Eye (tissue), 1 donor: ENCODE measurements around the gene ALKBH8.
"Not testable (repeated sequence)": the region's sequence is repeated elsewhere in the genome, so short reads cannot be mapped to it uniquely, and the experiment has no call there.

Experiments
- DNase-seq: peaks from one replicate; pipeline ENCODE4 v3.0.0-alpha.2; 2015

ALKBH8 gene

DNA sequence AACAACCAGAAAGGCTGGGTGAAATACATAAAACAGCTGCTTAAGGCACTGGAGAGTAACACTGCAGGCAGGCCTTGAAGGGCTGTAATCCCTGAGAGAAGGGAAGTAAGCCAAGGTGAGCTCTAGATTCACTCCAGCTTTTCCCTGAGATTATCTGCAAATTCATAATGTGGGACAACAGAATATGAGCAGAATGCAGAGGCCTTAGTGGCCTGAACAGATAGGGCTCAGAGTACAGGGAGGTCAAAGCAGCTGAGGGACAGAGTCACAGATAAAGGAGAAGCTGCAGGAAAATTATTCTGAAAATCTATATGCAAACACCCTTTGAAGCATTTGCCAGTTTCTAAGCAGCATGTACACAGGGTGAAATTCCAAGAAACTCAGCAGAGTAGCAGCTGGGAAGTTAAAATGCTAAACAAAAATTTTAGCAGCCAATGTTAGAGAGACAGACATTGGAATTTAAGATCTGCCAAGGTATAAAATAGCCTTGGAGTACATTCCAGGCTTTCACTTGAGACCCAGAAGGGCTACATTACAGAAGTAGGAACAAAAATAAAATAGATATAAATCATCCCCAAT lies 59.8 kb downstream of the ALKBH8 start:
- DNase-seq = no peak

DNA sequence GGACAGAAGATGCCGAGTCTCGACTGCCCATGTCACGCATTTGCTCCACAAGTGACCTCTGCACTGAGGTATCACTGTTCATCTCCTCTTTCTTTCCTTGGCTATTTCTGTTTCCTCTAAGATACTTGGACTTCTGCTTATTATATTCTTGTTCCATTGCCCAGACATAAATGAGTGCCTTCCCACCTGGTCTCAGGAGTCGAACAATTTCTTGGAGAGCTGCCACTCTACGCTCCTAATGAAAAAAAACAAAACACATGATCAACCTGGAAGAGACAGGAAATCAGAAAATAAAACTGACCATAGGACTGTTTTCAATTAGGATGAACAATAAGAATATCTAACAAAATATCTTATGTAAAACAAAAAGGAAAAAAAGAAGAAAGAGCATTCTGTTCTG lies 60.6 kb downstream of the ALKBH8 start:
- no peak for DNase-seq

DNA sequence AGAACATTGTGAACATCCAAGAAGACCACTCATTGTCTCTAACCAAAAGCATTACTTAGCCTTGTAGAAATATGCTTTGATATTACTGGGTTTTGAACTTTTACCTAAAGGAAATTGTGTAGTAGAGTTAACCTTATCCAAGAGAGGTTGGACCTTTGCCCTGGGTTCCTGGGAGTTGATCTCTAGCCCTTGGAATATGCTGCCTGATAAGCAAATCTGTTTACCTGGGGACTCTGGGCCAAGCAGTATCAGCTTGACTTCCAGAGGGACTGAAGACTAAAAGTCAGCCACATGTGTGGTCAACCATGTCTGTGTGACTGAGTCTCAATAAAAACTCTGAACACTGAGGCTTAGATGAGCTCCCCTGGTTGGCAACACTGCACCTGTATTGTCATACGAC lies 63.8 kb downstream of the ALKBH8 start:
- DNase-seq = no peak

DNA sequence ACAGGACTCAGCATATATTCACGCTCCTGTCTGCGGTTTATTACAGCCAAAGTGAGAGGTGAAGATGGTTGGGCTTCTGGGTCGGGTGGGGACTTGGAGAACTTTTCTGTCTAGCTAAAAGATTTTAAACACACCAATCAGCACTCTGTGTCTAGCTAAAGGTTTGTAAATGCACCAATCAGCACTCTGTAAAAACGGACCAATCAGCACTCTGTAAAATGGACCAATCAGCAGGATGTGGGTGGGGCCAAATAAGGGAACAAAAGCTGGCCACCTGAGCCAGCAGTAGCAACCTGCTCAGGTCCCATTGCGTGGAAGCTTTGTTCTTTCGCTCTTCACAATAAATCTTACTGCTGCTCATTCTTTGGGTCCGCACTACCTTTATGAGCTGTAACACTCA lies 68.2 kb downstream of the ALKBH8 start:
- not testable (repeated sequence) for DNase-seq

DNA sequence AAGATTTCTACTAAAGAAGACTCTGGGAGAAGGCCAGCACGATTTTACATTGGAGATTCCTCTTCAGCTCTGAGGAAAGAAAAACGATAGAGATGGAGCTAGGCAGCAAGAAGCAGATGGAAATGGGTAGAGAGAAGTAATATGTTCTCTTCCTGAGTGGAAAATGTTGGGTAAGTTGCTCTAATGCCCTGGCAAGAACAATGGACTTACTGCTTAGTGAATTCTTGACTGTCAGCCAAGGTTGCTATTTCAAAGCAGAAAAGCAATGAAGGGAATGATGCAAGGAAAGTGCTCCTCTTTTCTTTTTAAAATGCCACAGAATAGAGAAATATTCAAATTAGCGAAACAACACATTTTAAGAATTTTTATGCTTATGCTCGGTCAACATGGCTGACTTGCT lies 69.5 kb downstream of the ALKBH8 start:
- no peak for DNase-seq

GRCh38 chr11:107494055-107494454 lies 71.5 kb downstream of the ALKBH8 start:
- no peak for DNase-seq

DNA sequence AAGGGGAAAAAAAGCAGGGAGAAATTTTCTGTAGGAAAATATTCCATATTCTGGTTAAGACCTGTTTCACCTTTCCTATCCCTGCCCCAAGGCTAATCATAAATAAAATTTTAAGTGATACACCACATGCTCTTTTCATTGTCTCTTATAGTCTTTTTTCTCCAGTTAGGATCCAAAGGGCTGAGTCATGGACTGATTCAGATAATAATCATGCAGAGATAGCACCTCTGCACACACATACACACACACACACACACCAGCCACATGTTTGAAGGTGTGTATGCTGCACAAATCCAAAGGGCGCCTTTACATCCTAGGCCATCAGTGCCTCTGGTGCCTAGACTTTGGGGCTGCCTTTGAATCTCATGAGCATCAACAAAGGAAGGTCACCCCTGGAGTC lies 72.4 kb downstream of the ALKBH8 start:
- DNase-seq = no peak

DNA sequence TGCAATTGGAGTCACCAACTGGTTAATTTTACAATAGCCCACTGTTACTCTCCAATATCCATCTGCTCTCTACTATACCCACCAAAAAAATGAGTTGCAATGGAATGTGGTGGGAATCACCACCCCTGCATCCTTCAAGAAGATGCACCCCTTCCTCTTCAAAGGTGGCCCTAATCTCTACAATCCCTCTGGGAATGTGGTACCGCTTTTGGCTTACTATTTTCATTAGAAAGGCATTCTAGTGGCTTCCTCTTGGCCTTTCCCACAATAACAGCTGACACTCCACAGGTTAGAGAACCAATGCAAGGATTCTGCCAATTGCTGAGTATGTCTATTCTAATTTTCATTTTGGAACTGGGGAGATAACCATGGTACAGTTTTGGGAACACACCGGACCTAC lies 74.7 kb downstream of the ALKBH8 start:
- no peak for DNase-seq

DNA sequence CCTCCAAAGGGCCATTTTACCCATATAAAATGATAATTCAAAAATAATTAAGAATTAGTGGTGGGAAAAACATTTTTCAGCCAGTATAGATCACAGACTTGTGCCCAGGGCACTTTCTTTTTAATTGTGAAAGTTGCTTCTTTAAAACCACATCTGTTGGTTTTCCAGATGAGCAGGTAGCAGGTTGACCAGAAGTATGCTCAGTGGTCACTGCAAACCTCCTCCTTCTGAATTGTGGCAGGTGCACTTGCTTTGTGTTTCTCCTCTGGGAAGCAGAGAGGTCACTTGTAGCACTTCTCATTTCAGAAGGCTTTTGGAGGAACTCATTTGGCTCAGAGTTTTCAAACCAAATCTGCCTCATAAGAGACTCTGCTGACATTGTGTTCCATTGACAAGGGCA lies 83.3 kb downstream of the ALKBH8 start:
- no peak for DNase-seq

- DNase-seq = no peak
Measured at GRCh38 chr11:107478922-107479321, 86.6 kb downstream of the ALKBH8 start.

DNA sequence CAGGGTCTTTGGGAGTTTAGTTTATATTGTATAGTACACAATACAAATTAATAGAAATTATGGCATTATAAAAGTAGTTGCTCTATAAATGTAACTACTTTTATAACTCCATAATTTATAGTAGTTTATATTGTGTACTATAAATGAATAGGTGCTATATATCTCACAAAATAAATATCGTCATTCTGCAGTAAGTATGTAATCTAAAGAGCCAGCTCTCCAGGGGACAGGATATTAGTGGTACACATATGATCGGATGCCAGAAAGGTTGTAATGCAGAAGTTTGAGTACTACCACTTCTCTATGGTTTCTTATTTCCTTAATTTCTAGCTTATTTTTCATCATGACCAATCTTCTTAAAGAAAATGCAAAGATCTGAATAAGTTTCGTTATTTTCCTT lies 87.7 kb downstream of the ALKBH8 start:
- no peak for DNase-seq

GRCh38 chr11:107473792-107474191 lies 91.7 kb downstream of the ALKBH8 start:
- no peak for DNase-seq

DNA sequence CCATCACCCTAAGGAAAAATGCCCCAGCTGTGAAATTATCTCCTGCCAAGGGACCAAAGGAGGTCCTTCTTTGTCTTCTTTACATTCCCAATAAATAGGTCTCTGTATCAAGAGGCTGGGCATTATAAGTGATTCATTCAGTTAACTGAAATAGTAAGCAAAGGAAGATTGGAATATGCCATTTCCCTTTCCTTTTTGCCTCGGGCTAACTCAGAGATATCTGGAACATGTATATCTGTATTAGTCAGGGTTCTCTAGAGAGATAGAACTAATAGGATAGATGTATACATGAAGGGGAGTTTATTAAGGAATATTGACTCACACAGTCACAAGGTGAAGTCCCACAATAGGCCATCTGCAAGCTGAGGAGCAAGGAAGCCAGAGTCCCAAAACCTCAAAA lies 92.6 kb downstream of the ALKBH8 start:
- DNase-seq = no peak

DNA sequence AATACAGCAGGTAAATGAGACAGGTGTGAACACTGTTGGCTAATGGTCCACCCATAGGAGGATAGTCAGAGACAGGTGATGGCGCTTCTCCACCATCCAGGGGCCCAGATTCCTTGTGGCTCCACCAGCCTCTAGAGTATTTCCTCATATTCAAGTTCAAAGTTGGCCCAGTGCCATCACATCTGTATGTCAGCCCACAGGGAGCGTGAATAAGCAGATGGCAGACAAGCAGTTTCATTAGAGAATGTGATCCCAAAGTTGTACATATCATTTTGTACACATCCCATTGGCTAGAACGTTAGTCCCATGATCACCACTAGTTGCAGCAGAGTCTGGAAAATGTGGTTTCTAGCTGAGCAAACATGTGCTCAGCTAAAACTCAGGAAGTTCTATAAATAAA lies 96.9 kb downstream of the ALKBH8 start:
- DNase-seq = no peak

DNA sequence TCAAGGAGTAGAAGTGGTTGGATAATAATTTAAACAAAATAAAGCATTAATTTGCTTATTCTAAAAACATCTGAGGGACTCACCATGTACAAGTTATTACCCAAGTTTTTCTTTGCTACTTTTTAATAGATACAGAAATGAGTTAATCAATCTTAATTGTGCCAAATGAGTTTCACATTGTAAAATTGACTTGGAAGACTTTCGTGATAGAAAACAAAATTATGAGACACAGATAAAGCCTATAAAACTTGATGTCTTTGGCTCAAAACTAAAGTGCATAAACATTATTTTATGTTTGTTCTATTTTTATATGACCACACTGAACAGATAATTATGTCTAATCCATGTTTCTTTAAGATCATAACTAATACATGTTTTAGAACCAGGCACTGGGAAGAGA lies 97.8 kb downstream of the ALKBH8 start:
- DNase-seq = no peak

GRCh38 chr11:107466275-107466866 lies 99.2 kb downstream of the ALKBH8 start:
- DNase-seq = not testable (repeated sequence)

- DNase-seq = peak; percentile 97
Measured at GRCh38 chr11:107457558-107458271, 107.8 kb downstream of the ALKBH8 start, which contains the start of gene CWF19L2. Gene CWF19L2 (minus strand): TSS chr11:107457825. CDS start chr11:107457816, 9 bp downstream.

DNA sequence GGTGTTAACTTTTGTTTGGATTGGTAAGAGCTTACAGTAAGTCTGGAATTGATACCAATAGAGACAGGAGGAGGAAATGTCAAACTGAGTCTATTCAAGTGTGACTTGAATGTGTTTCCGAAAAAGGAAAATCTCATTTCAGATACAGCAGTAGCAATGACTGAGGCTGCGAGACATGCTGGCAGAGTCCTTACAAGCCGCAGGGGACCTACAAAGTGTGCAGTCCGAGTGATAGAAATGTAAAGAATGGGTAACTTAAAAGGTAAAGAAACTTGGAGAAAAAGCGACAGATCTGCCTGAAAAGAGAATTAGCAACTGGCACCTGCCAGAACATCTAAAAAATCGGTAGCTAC lies 108.4 kb downstream of the ALKBH8 start:
- DNase-seq = no peak

DNA sequence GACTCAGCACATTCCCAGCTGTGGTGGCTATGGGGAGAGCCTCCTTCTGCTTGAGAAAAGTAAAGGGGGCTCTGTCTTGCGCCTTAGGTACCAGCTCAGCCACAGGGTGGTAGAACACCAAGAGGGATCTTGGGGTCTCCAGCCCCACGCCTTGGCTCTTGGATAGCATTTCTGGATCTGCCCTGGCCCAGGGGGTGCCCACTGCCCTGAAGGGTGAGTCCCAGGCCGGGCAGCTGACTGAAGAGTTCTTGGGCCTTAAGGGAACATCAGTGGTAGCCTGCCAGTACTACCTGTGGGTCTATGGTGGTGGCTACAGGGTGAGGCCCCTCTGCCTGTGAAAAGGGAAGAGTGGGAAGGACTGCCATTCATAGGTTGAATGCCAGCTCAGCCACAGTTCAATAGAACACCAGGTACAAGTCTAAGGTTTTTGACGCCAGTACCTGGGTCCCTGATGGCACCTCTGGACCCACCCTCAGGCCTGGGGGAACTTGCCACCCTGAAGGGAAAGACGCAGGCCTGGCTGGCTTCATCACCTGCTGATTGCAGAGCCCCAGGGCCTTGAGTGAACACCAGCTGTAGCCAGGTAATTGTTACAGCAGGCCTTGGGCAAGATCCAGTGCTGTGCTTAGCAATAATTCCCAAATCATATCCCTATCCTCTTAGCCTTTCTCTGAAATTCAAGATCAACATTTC lies 111.8 kb downstream of the ALKBH8 start:
- no peak for DNase-seq
